Activated CD4-positive, alpha-beta memory T cell treated with anti-CD3 and anti-CD28 coated beads for 36 hours (primary cell): ENCODE measurements around the gene ACSF3. TPM values are rescaled to one million over a fixed set of nuclear protein-coding genes. Genes with fewer than 3 reads are reported as not detected.
A peak's percentile ranks its signal among the peaks of the same experiment; 100 is the strongest.

Experiments used
- CTCF ChIA-PET: fragments of 350-600 bp; sonication (Branson Sonifier 250); formaldehyde crosslinking; loops from one replicate; lab custom pipeline; 2021; ENCODE audit warnings: antibody characterized with exemption, inconsistent platforms; lab: Charles Lee
- POLR2A ChIA-PET: fragments of 350-600 bp; sonication (Branson Sonifier 250); formaldehyde crosslinking; loops from one replicate; lab custom pipeline; 2021; ENCODE audit warnings: antibody characterized with exemption; lab: Charles Lee
- DNase-seq: peaks from one replicate; pipeline ENCODE4 v3.0.0-alpha.2; 2020
- H3K27ac Mint-ChIP-seq: one replicate; pipeline ENCODE4 v1.8.0; 2021; ENCODE audit warnings: mixed read lengths
- H3K27me3 Mint-ChIP-seq: one replicate; pipeline ENCODE4 v1.8.0; 2021; ENCODE audit warnings: mixed read lengths
- H3K36me3 Mint-ChIP-seq: one replicate; pipeline ENCODE4 v1.8.0; 2021; ENCODE audit warnings: mixed read lengths
- H3K4me1 Mint-ChIP-seq: one replicate; pipeline ENCODE4 v1.8.0; 2021; ENCODE audit warnings: low read depth, mixed read lengths
- H3K4me3 Mint-ChIP-seq: one replicate; pipeline ENCODE4 v1.8.0; 2021; ENCODE audit warnings: mild to moderate bottlenecking, mixed read lengths
- H3K9me3 Mint-ChIP-seq: one replicate; pipeline ENCODE4 v1.8.0; 2021; ENCODE audit warnings: mixed read lengths
- intact Hi-C: fragments of 100-400 bp; cut with micrococcal nuclease; formaldehyde crosslinking; loops from one replicate; pipeline ENCODE4 v1.15.1; 2023
- total RNA-seq, 2 experiments: library from RNA; stranded (reverse); gene quantifications; one replicate each; pipeline ENCODE4 v1.2.3, GENCODE V29; 2021

Gene ACSF3
- total RNA-seq, 2 experiments from 2014 or later, result 36.1 to 37.3 TPM

DNA sequence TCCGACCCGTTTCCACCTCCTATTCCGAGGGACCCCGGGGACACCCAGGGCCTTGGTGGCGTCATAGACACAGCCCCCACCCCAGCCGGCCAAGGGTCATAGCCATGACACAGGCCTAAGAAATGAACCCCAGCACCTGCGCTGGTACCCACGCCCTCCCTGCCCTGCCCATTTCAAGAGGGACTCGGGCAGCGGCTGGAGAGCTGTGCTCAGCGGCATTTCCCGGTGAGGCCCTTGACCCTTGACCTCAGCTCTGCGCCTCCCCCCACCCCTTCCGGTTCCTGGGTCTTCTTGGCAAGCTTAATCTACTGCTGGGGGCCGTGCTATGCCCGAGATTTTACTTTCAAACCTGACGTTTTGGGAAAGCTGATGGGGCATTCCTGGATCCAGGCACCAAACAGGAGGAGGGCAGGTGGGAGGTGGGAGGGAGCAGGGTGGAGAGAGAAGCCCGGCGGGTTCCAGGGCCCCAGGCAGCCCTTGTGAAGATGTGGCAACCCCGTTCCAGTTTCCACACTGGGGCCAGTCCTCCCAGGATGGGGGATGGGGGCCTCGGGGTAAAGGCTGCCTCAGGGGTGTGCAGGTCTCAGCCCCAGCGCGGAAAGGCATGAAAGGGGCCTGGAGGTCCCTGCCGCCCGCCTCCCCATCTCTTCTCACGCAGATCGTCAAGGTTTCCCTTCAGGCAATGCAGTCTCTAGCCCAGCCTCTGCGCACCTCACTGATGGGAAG lies 106.6 kb downstream of the ACSF3 start, which contains the start of gene SLC22A31:
Gene SLC22A31 (minus strand): TSS at position 414 of the 726 bp plus-strand sequence. CDS start 36 bp downstream, at position 378.
- no peak within 1 kb of the TSS for H3K27ac Mint-ChIP-seq

GRCh38 chr16:89200850-89201411 lies 107.3 kb downstream of the ACSF3 start:
- Mint-ChIP-seq H3K9me3 (no peaks in the 10 kb centered on the region), H3K4me1 (peaks cover 18% of the 10 kb centered on the region), H3K4me3 (no peak overlapping the region), H3K27me3 (peaks cover 34% of the 10 kb centered on the region), H3K36me3 (no peaks in the 10 kb centered on the region), H3K27ac (no peak overlapping the region)
- CTCF ChIA-PET, result no interaction called here
- intact Hi-C loops, result no loop called here
- no peak for DNase-seq
- POLR2A ChIA-PET, result interaction anchor here (1.4 kb wide), 1 partner anchor 8 kb away, joined by 3 read pairs; no protein-coding TSS in a partner anchor

More for the DNA sequence above, 106.6 kb downstream of the ACSF3 start, which contains the start of gene SLC22A31:
- intact Hi-C loops, result no loop called here
- POLR2A ChIA-PET, result no interaction called here
- Mint-ChIP-seq H3K27me3 (peaks cover 34% of the 10 kb centered on the region), H3K36me3 (no peaks in the 10 kb centered on the region), H3K9me3 (no peaks in the 10 kb centered on the region), H3K4me1 (peaks cover 18% of the 10 kb centered on the region), H3K4me3 (no peak within 1 kb of the TSS)
- CTCF ChIA-PET, result no interaction called here
- DNase-seq, result no peak

- ChIA-PET POLR2A (interaction anchor here (1.4 kb wide), 1 partner anchor 9 kb away, joined by 3 read pairs; no protein-coding TSS in a partner anchor), CTCF (no interaction called here)
- Mint-ChIP-seq H3K36me3 (no peaks in the 10 kb centered on the region), H3K27ac (no peak overlapping the region), H3K27me3 (peaks cover 36% of the 10 kb centered on the region), H3K9me3 (no peaks in the 10 kb centered on the region), H3K4me1 (peaks cover 18% of the 10 kb centered on the region), H3K4me3 (peak overlapping the region; percentile 23)
- intact Hi-C loops, result no loop called here
- peak; percentile 87 for DNase-seq
Measured at GRCh38 chr16:89201439-89202377, 108.1 kb downstream of the ACSF3 start.

GRCh38 chr16:89202422-89203215 lies 109.0 kb downstream of the ACSF3 start:
- Mint-ChIP-seq H3K27ac (no peak overlapping the region), H3K27me3 (peaks cover 36% of the 10 kb centered on the region), H3K36me3 (no peaks in the 10 kb centered on the region), H3K4me3 (peak overlapping the region; percentile 23), H3K4me1 (peaks cover 18% of the 10 kb centered on the region), H3K9me3 (no peaks in the 10 kb centered on the region)
- intact Hi-C loops, result no loop called here
- no peak for DNase-seq
- POLR2A ChIA-PET, result interaction anchor here (1.4 kb wide), 1 partner anchor 10 kb away, joined by 3 read pairs; no protein-coding TSS in a partner anchor
- CTCF ChIA-PET, result no interaction called here

Other genes starting within 250 kb of the ACSF3 start
- 10 to 100 TPM; 22.0 to 24.1 TPM for gene GALNS, start 236.9 kb upstream of the ACSF3 start, total RNA-seq
- 10 to 100 TPM; 63.6 to 71.5 TPM for gene TRAPPC2L, start 236.7 kb upstream of the ACSF3 start, total RNA-seq
- not detected for gene PABPN1L, start 227.2 kb upstream of the ACSF3 start, total RNA-seq
- gene CBFA2T3, start 116.6 kb upstream of the ACSF3 start, total RNA-seq, result under 1 TPM in 1 of 2 experiments, not detected in 1; 0.12 TPM
- not detected for gene CDH15, start 77.9 kb downstream of the ACSF3 start, total RNA-seq
- under 1 TPM; 0.39 to 0.45 TPM for gene SLC22A31, start 106.7 kb downstream of the ACSF3 start, total RNA-seq
- gene ZNF778, start 123.9 kb downstream of the ACSF3 start, total RNA-seq, result 1 to 10 TPM; 7.4 to 7.9 TPM